BE2C (cell line): Measurements from ENCODE around the gene OR5M8. TPM values are rescaled to one million over a fixed set of nuclear protein-coding genes. Genes with fewer than 3 reads are reported as not detected.

Source experiments
- DNase-seq: peaks from one replicate; pipeline ENCODE4 v3.0.0-alpha.2; 2020
- H3K27me3 ChIP-seq: fragments of 250-450 bp; sonication (Bioruptor Pico); 2 replicates; pipeline ENCODE4 v1.5.1; 2020; ENCODE audit warnings: mild to moderate bottlenecking
- H3K36me3 ChIP-seq: fragments of 250-450 bp; sonication (Bioruptor Pico); 2 replicates; pipeline ENCODE4 v1.5.1; 2020; ENCODE audit warnings: mild to moderate bottlenecking
- H3K4me1 ChIP-seq: fragments of 250-450 bp; sonication (Bioruptor Pico); 2 replicates; pipeline ENCODE4 v1.5.1; 2020
- H3K4me3 ChIP-seq: 2 replicates; pipeline ENCODE4 v1.5.1; 2011; ENCODE audit warnings: low read depth, low read length
- H3K9me3 ChIP-seq: fragments of 250-450 bp; sonication (Bioruptor Pico); 2 replicates; pipeline ENCODE4 v1.5.1; 2020
- CTCF ChIP-seq: IDR thresholded peaks from 2 replicates; pipeline ENCODE4 v1.5.1; 2012; ENCODE audit warnings: mild to moderate bottlenecking, low read depth, low read length
- polyA plus RNA-seq: library from polyadenylated mRNA; unstranded; fragments of >200 nt; gene quantifications from one replicate; pipeline ENCODE4 v1.2.1, GENCODE V29; 2012; ENCODE audit warnings: low read depth, missing spikeins; ENCODE audit not compliant: insufficient read length, insufficient read depth

OR5M8 gene
- not detected for polyA plus RNA-seq

GRCh38 chr11:56491270-56491669, at the start of gene OR5M8:
Gene OR5M8, minus strand, starts transcription at chr11:56491370. Its CDS starts 0 bp downstream, at chr11:56491370.
- H3K36me3 ChIP-seq, result no peaks in the 10 kb centered on the region
- no peak for DNase-seq
- H3K4me3 ChIP-seq, result no peak within 1 kb of the TSS
- no peaks in the 10 kb centered on the region for H3K9me3 ChIP-seq
- H3K27me3 ChIP-seq, result no peaks in the 10 kb centered on the region
- no peaks in the 10 kb centered on the region for H3K4me1 ChIP-seq
- TF ChIP-seq CTCF, result no peak

- DNase-seq, result no peak
- H3K4me1 ChIP-seq, result no peaks in the 10 kb centered on the region
- TF ChIP-seq CTCF, result no peak
- no peaks in the 10 kb centered on the region for H3K27me3 ChIP-seq
- no peaks in the 10 kb centered on the region for H3K36me3 ChIP-seq
- no peak overlapping the region for H3K4me3 ChIP-seq
- H3K9me3 ChIP-seq, result no peaks in the 10 kb centered on the region
These were observed 42.0 kb upstream of the OR5M8 start for GRCh38 chr11:56533054-56533740.

GRCh38 chr11:56531856-56532255, 40.7 kb upstream of the OR5M8 start:
- no peak for TF ChIP-seq CTCF

GRCh38 chr11:56522008-56522407, 30.8 kb upstream of the OR5M8 start:
- DNase-seq, result no peak
- Histone ChIP-seq H3K36me3 (no peaks in the 10 kb centered on the region), H3K9me3 (no peaks in the 10 kb centered on the region), H3K4me3 (no peak overlapping the region), H3K4me1 (no peaks in the 10 kb centered on the region), H3K27me3 (no peaks in the 10 kb centered on the region)
- TF ChIP-seq CTCF, result no peak

More at GRCh38 chr11:56531856-56532255, 40.7 kb upstream of the OR5M8 start:
- DNase-seq, result no peak
- no peaks in the 10 kb centered on the region for H3K9me3 ChIP-seq
- H3K27me3 ChIP-seq, result no peaks in the 10 kb centered on the region
- H3K36me3 ChIP-seq, result no peaks in the 10 kb centered on the region
- no peaks in the 10 kb centered on the region for H3K4me1 ChIP-seq
- no peak overlapping the region for H3K4me3 ChIP-seq

- Histone ChIP-seq H3K27me3 (no peaks in the 10 kb centered on the region), H3K36me3 (no peaks in the 10 kb centered on the region), H3K4me3 (no peak overlapping the region), H3K4me1 (no peaks in the 10 kb centered on the region), H3K9me3 (no peaks in the 10 kb centered on the region)
- DNase-seq, result no peak
- no peak for TF ChIP-seq CTCF
These were observed 22.1 kb upstream of the OR5M8 start for GRCh38 chr11:56513280-56513679.

GRCh38 chr11:56509439-56509838, 18.3 kb upstream of the OR5M8 start:
- DNase-seq, result no peak
- H3K4me1 ChIP-seq, result no peaks in the 10 kb centered on the region

More at GRCh38 chr11:56509439-56509838, 18.3 kb upstream of the OR5M8 start:
- Histone ChIP-seq H3K36me3 (no peaks in the 10 kb centered on the region), H3K27me3 (no peaks in the 10 kb centered on the region), H3K9me3 (no peaks in the 10 kb centered on the region), H3K4me3 (no peak overlapping the region)
- TF ChIP-seq CTCF, result no peak
